GM12891 (cell line): ENCODE results near the gene COL18A1.

Experiments used
- PAX5 ChIP-seq: IDR thresholded peaks from 2 replicates; pipeline ENCODE4 v1.6.1; 2011; ENCODE audit warnings: low read length, moderate library complexity, mild to moderate bottlenecking; ENCODE audit not compliant: insufficient read depth, severe bottlenecking
- POLR2A ChIP-seq: IDR thresholded peaks from 2 replicates; pipeline ENCODE4 v1.6.1; 2011; ENCODE audit warnings: low read depth, low read length, control low read depth
- POLR2AphosphoS5 ChIP-seq: IDR thresholded peaks from 2 replicates; pipeline ENCODE4 v1.6.1; 2011; ENCODE audit warnings: low read depth, low read length, control low read depth
- POU2F2 ChIP-seq: IDR thresholded peaks from 2 replicates; pipeline ENCODE4 v1.6.1; 2011; ENCODE audit warnings: low read depth, mild to moderate bottlenecking, control low read depth, low read length, moderate library complexity
- SPI1 ChIP-seq: IDR thresholded peaks from 2 replicates; pipeline ENCODE4 v1.6.1; 2011; ENCODE audit warnings: low read depth, low read length, control low read depth
- TAF1 ChIP-seq: IDR thresholded peaks from 2 replicates; pipeline ENCODE4 v1.6.1; 2011; ENCODE audit warnings: low read depth, low read length, control low read depth

DNA sequence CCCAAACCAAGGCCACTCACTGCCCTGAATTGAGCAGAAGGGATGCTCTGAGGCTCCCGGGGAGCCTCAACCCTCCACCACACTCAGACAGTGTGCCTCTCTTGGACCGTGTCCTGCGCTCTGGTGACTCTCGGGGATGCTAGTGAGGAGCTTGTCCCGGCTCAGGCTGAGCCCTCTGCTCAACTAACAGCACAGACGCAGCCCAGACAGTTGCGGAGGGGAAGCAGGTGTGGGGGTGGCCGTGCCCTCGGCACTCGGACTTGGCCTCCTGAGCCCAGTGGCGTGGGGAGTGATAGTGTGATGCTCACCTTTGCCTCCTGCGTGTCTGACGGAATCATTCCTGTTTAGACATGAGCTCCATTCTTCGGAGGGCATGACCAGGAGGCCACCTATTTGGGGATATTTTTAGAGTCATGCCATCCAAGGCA, 152.7 kb downstream of the COL18A1 start:
- no peak for TF ChIP-seq POLR2AphosphoS5
- TF ChIP-seq POLR2A: no peak
- no peak for TF ChIP-seq POU2F2
- no peak for TF ChIP-seq TAF1
- TF ChIP-seq SPI1: no peak
- no peak for TF ChIP-seq PAX5
